ENCODE measurements around the gene LTBP1.
"Not testable (repeated sequence)": the region's sequence is repeated elsewhere in the genome, so short reads cannot be mapped to it uniquely, and the experiment has no call there.

The LTBP1 gene

DNA sequence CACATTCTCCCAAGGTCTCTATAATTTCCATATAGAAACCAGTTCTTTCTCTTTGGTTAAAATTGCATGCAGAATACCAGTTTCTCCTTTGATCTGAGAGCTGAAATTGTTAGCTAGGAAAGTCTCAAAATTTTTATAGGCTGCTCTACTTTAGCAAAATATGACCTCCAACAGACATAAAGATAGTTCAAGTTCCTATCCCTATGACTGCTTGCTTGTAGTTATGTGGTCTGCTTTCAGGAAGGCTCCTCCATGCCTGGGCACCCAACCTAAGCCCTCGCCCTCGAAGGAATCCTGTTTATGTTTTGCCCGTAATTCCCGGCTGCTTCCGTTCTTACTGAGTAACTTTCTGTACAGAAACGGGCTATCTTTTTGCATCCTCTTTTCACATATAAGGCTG is 28.0 kb upstream of the LTBP1 start:
- no peaks in the 10 kb centered on the region for H3K27me3 ChIP-seq (ENCODE audit: control insufficient read depth in 2 of 2, insufficient read depth in 2 of 2, low read length in 2 of 2)
- H3K27ac ChIP-seq (ENCODE audit: low read depth in 2 of 2, low read length in 2 of 2), result no peak overlapping the region
- H3K36me3 ChIP-seq (ENCODE audit: control insufficient read depth in 2 of 2, insufficient read depth in 2 of 2, low read length in 2 of 2), result no peaks in the 10 kb centered on the region
- H3K9ac ChIP-seq (ENCODE audit: low read depth in 1 of 2, low read length in 2 of 2), result no peak overlapping the region
- H3K4me1 ChIP-seq (ENCODE audit: control insufficient read depth in 2 of 2, insufficient read depth in 2 of 2, low read length in 2 of 2), result no peaks in the 10 kb centered on the region
- no peak overlapping the region for H3K4me3 ChIP-seq (ENCODE audit: low read length in 2 of 2)
- no peaks in the 10 kb centered on the region for H3K9me3 ChIP-seq (ENCODE audit: control insufficient read depth in 2 of 2, low read length in 2 of 2)

DNA sequence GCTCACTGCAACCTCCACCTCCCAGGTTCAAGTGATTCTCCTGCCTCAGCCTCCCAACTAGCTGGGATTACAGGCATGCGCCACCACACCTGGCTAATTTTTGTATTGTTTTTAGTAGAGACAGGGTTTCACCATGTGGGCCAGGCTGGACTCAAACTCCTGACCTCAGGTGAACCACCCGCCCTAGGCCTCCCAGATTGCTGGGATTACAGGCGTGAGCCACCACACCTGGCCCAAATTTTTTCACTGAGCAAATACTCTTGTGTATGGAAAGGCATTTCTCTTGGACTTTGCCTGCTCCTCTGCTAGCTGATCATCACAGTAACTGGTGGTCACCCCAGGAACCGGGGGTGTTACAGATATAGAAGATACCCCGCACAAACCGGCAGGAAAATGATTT is 26.9 kb upstream of the LTBP1 start:
- not testable (repeated sequence) for H3K27ac ChIP-seq (ENCODE audit: low read depth in 2 of 2, low read length in 2 of 2); H3K36me3 ChIP-seq (ENCODE audit: control insufficient read depth in 2 of 2, insufficient read depth in 2 of 2, low read length in 2 of 2); H3K27me3 ChIP-seq (ENCODE audit: control insufficient read depth in 2 of 2, insufficient read depth in 2 of 2, low read length in 2 of 2); H3K9me3 ChIP-seq (ENCODE audit: control insufficient read depth in 2 of 2, low read length in 2 of 2); H3K4me1 ChIP-seq (ENCODE audit: control insufficient read depth in 2 of 2, insufficient read depth in 2 of 2, low read length in 2 of 2); H3K4me3 ChIP-seq (ENCODE audit: low read length in 2 of 2); H3K9ac ChIP-seq (ENCODE audit: low read depth in 1 of 2, low read length in 2 of 2)

DNA sequence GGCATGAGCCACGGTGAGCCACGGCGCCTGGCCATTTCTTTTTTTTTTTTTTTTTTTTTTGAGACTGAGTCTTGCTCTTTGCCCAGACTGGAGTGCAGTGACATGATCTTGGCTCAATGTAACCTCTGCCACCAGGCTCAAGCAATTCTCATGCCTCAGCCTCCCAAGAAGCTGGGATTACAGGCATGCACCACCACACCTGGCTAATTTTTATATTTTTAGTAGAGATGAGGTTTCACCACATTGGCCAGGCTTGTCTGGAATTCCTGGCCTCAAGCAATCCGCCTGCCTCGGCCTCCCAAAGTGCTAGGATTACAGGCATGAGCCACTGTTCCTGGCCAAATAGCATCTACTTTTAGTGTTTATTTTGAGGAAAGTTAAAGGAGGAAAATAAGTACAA is 25.3 kb upstream of the LTBP1 start:
- not testable (repeated sequence) for H3K4me3 ChIP-seq (ENCODE audit: low read length in 2 of 2); H3K9me3 ChIP-seq (ENCODE audit: control insufficient read depth in 2 of 2, low read length in 2 of 2); H3K9ac ChIP-seq (ENCODE audit: low read depth in 1 of 2, low read length in 2 of 2); H3K4me1 ChIP-seq (ENCODE audit: control insufficient read depth in 2 of 2, insufficient read depth in 2 of 2, low read length in 2 of 2); H3K36me3 ChIP-seq (ENCODE audit: control insufficient read depth in 2 of 2, insufficient read depth in 2 of 2, low read length in 2 of 2); H3K27ac ChIP-seq (ENCODE audit: low read depth in 2 of 2, low read length in 2 of 2); H3K27me3 ChIP-seq (ENCODE audit: control insufficient read depth in 2 of 2, insufficient read depth in 2 of 2, low read length in 2 of 2)

DNA sequence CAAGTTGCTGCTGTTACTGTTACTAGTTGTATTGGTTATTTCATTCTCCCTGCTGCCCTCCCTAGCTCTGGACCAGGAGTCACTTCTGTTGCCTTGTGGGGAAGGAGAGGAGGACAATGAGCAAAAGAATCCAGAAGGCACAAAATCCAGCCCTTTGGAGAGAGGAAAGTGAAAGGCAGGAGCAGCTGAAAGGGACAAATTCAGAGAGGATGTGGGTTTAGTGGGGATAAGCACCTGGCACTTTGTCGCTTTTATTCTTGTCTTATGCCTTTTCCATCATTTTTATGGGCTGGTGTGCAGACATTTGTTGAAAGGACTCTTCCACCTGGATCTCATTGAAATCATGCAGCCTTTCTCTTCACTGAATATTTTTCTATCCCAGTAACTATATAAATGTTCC is 24.3 kb upstream of the LTBP1 start:
- no peak overlapping the region for H3K4me3 ChIP-seq (ENCODE audit: low read length in 2 of 2)
- no peak overlapping the region for H3K27ac ChIP-seq (ENCODE audit: low read depth in 2 of 2, low read length in 2 of 2)
- H3K9me3 ChIP-seq (ENCODE audit: control insufficient read depth in 2 of 2, low read length in 2 of 2), result no peaks in the 10 kb centered on the region
- H3K36me3 ChIP-seq (ENCODE audit: control insufficient read depth in 2 of 2, insufficient read depth in 2 of 2, low read length in 2 of 2), result no peaks in the 10 kb centered on the region
- no peaks in the 10 kb centered on the region for H3K4me1 ChIP-seq (ENCODE audit: control insufficient read depth in 2 of 2, insufficient read depth in 2 of 2, low read length in 2 of 2)
- no peak overlapping the region for H3K9ac ChIP-seq (ENCODE audit: low read depth in 1 of 2, low read length in 2 of 2)
- H3K27me3 ChIP-seq (ENCODE audit: control insufficient read depth in 2 of 2, insufficient read depth in 2 of 2, low read length in 2 of 2), result no peaks in the 10 kb centered on the region

DNA sequence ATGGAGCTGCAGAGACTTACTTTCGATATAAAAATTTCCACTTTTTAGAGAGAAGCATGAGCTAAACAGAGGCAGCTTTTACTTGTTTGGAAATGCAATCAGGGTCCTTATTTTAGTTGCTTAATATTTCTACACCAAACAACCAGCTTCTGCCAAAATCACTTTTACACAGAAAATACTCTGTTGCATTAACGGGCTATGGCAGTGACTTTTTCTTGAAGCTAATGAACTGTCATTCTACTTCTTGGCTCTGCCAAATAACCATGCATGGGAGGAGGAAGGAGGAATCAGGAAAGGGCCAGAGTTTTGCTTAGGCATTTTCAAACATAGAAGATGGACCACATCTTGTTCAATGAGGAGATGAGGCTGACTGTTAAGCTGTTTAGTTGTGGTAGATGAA is 23.6 kb upstream of the LTBP1 start:
- no peak overlapping the region for H3K4me3 ChIP-seq (ENCODE audit: low read length in 2 of 2)
- no peak overlapping the region for H3K27ac ChIP-seq (ENCODE audit: low read depth in 2 of 2, low read length in 2 of 2)
- H3K4me1 ChIP-seq (ENCODE audit: control insufficient read depth in 2 of 2, insufficient read depth in 2 of 2, low read length in 2 of 2), result no peaks in the 10 kb centered on the region
- no peaks in the 10 kb centered on the region for H3K9me3 ChIP-seq (ENCODE audit: control insufficient read depth in 2 of 2, low read length in 2 of 2)
- no peaks in the 10 kb centered on the region for H3K36me3 ChIP-seq (ENCODE audit: control insufficient read depth in 2 of 2, insufficient read depth in 2 of 2, low read length in 2 of 2)
- no peaks in the 10 kb centered on the region for H3K27me3 ChIP-seq (ENCODE audit: control insufficient read depth in 2 of 2, insufficient read depth in 2 of 2, low read length in 2 of 2)
- no peak overlapping the region for H3K9ac ChIP-seq (ENCODE audit: low read depth in 1 of 2, low read length in 2 of 2)

DNA sequence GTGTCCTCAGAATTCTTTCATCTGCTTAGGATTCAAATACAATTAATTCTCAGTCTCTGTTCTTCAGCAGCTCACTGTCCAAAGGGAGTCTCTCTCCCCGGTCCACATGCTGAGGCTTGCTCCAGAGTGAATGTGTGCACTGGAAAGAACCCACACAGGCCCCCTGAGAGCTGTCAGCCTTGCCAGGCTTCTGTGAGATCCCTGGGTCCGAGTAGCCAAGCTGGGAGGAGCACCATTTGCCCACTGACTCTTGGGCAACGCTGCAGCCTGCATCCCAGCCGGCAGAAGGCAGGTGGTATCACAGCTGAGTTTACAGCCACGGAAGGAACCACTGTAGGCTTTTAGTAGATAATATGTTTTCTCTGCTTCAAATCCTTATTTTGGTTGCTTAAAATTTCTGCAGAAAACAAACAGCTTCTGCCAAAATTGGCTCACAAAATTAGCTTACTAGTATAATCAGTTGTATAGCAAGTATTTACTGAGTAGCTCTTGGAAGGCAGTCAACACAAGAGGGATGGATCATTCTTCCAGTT is 21.4 kb upstream of the LTBP1 start:
- H3K27ac ChIP-seq (ENCODE audit: low read depth in 2 of 2, low read length in 2 of 2), result no peak overlapping the region
- H3K4me1 ChIP-seq (ENCODE audit: control insufficient read depth in 2 of 2, insufficient read depth in 2 of 2, low read length in 2 of 2), result no peaks in the 10 kb centered on the region
- H3K36me3 ChIP-seq (ENCODE audit: control insufficient read depth in 2 of 2, insufficient read depth in 2 of 2, low read length in 2 of 2), result no peaks in the 10 kb centered on the region
- no peak overlapping the region for H3K4me3 ChIP-seq (ENCODE audit: low read length in 2 of 2)
- H3K27me3 ChIP-seq (ENCODE audit: control insufficient read depth in 2 of 2, insufficient read depth in 2 of 2, low read length in 2 of 2), result no peaks in the 10 kb centered on the region
- no peak overlapping the region for H3K9ac ChIP-seq (ENCODE audit: low read depth in 1 of 2, low read length in 2 of 2)
- H3K9me3 ChIP-seq (ENCODE audit: control insufficient read depth in 2 of 2, low read length in 2 of 2), result no peaks in the 10 kb centered on the region

DNA sequence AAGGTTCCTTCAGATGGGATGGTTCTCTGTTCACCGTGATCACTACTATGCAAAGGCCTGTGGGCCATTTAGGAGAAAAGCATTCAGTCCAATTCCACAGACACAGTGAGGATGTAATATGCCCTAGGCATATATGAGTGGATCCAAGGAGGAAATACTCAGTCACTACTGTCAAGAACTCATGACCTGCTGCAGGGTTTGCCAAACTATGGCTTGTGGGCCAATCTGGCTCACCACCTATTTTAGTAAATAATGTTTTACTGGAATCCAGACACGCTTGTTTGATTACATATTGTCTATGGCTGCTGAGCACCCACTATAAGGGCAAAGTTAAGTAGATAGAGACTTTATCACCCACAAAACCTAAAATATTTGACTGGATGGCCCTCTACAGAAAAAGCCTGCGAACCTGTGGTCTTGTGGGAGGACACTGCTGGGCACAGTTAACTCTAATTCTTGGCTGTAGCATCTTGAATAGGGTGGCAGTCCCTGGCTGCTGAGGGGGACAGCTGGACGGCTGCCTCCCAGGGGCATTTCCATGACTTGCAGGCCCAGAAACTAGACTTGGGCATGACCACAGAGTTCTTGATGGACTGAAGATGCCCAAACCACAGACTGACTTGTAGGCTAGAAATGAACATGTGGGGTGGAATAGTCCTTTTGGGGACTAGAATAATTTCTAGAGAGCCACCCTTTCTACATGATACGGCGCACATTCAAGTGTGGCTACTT is 20.6 kb upstream of the LTBP1 start:
- Histone ChIP-seq H3K9me3 (ENCODE audit: control insufficient read depth in 2 of 2, low read length in 2 of 2) (no peaks in the 10 kb centered on the region), H3K36me3 (ENCODE audit: control insufficient read depth in 2 of 2, insufficient read depth in 2 of 2, low read length in 2 of 2) (no peaks in the 10 kb centered on the region), H3K9ac (ENCODE audit: low read depth in 1 of 2, low read length in 2 of 2) (no peak overlapping the region), H3K27me3 (ENCODE audit: control insufficient read depth in 2 of 2, insufficient read depth in 2 of 2, low read length in 2 of 2) (no peaks in the 10 kb centered on the region), H3K4me3 (ENCODE audit: low read length in 2 of 2) (no peak overlapping the region), H3K27ac (ENCODE audit: low read depth in 2 of 2, low read length in 2 of 2) (no peak overlapping the region), H3K4me1 (ENCODE audit: control insufficient read depth in 2 of 2, insufficient read depth in 2 of 2, low read length in 2 of 2) (no peaks in the 10 kb centered on the region)

DNA sequence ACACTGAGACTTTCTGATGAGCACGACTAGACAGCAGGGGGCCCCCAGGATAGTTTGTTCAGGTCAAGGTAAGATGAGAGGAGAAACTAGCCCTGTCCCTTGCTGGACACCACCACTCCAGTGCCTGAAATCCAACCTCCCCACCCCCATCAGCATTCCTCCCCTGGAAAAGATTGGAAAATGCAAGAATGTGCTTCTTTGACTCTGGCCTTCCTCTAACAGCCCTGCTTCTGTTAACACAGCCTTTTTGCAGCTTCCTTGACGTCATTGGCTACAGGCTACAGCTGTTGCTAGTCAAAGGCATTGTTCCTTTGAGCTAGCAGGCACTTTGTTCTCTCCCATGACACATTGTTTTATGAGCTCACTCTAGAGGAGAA is 20.1 kb upstream of the LTBP1 start:
- H3K4me1 ChIP-seq (ENCODE audit: control insufficient read depth in 2 of 2, insufficient read depth in 2 of 2, low read length in 2 of 2), result no peaks in the 10 kb centered on the region
- no peaks in the 10 kb centered on the region for H3K36me3 ChIP-seq (ENCODE audit: control insufficient read depth in 2 of 2, insufficient read depth in 2 of 2, low read length in 2 of 2)
- no peaks in the 10 kb centered on the region for H3K27me3 ChIP-seq (ENCODE audit: control insufficient read depth in 2 of 2, insufficient read depth in 2 of 2, low read length in 2 of 2)
- H3K9me3 ChIP-seq (ENCODE audit: control insufficient read depth in 2 of 2, low read length in 2 of 2), result no peaks in the 10 kb centered on the region
- no peak overlapping the region for H3K27ac ChIP-seq (ENCODE audit: low read depth in 2 of 2, low read length in 2 of 2)
- H3K9ac ChIP-seq (ENCODE audit: low read depth in 1 of 2, low read length in 2 of 2), result no peak overlapping the region
- no peak overlapping the region for H3K4me3 ChIP-seq (ENCODE audit: low read length in 2 of 2)

DNA sequence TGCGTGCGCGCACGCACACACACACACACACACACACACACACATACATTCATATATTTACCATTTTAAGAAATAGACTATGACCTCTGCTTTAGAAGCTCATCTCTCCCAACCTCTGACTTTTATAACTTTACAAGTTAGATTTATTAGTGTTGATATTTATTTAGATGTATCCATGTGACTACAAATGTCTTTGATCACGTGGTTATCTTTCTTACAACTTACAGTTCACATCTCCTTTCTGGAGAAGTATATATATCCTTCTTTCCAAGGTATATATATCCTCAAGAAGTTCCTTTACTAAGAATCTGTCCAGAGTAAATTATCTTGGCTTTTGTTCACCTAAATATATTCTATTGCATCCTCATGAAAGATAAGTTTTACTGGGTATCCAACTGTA is 16.3 kb upstream of the LTBP1 start:
- no peak overlapping the region for H3K4me3 ChIP-seq (ENCODE audit: low read length in 2 of 2)
- H3K9me3 ChIP-seq (ENCODE audit: control insufficient read depth in 2 of 2, low read length in 2 of 2), result no peaks in the 10 kb centered on the region
- H3K27me3 ChIP-seq (ENCODE audit: control insufficient read depth in 2 of 2, insufficient read depth in 2 of 2, low read length in 2 of 2), result no peaks in the 10 kb centered on the region

DNA sequence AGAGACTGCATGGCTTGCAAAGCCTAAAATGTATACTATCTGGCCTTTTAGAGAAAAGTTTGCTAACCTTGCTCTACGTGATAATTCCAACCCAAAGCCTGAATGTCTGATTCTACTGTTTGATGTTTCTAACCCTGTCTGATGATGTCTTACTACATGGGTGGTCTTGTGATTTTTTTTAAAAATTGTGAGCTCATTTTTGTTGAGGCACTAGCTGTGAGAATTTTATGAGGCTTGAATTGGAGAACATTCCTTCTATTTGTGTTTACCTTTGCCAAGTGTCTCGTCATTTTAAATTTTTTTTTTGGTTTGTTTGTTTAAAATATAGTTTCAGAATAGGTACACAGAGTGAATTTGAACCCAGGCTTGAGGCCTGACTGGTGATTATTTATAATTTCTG is 15.2 kb upstream of the LTBP1 start:
- Histone ChIP-seq H3K4me3 (ENCODE audit: low read length in 2 of 2) (no peak overlapping the region), H3K27ac (ENCODE audit: low read depth in 2 of 2, low read length in 2 of 2) (no peak overlapping the region), H3K27me3 (ENCODE audit: control insufficient read depth in 2 of 2, insufficient read depth in 2 of 2, low read length in 2 of 2) (no peaks in the 10 kb centered on the region), H3K9me3 (ENCODE audit: control insufficient read depth in 2 of 2, low read length in 2 of 2) (no peaks in the 10 kb centered on the region), H3K4me1 (ENCODE audit: control insufficient read depth in 2 of 2, insufficient read depth in 2 of 2, low read length in 2 of 2) (no peaks in the 10 kb centered on the region), H3K36me3 (ENCODE audit: control insufficient read depth in 2 of 2, insufficient read depth in 2 of 2, low read length in 2 of 2) (no peaks in the 10 kb centered on the region), H3K9ac (ENCODE audit: low read depth in 1 of 2, low read length in 2 of 2) (no peak overlapping the region)

More for the DNA sequence above, 16.3 kb upstream of the LTBP1 start:
- no peak overlapping the region for H3K27ac ChIP-seq (ENCODE audit: low read depth in 2 of 2, low read length in 2 of 2)
- H3K9ac ChIP-seq (ENCODE audit: low read depth in 1 of 2, low read length in 2 of 2), result no peak overlapping the region
- H3K36me3 ChIP-seq (ENCODE audit: control insufficient read depth in 2 of 2, insufficient read depth in 2 of 2, low read length in 2 of 2), result no peaks in the 10 kb centered on the region
- H3K4me1 ChIP-seq (ENCODE audit: control insufficient read depth in 2 of 2, insufficient read depth in 2 of 2, low read length in 2 of 2), result no peaks in the 10 kb centered on the region
